Ectodermal cell (in vitro differentiated cells): Measurements from ENCODE around the gene DLST.

Source experiments
- H3K27ac ChIP-seq: 2 replicates; pipeline ENCODE4 v1.7.0; 2013; ENCODE audit warnings: mild to moderate bottlenecking, low read depth, low read length; ENCODE audit not compliant: insufficient read depth, poor library complexity, severe bottlenecking
- H3K27me3 ChIP-seq: 2 replicates; pipeline ENCODE4 v1.7.0; 2013; ENCODE audit warnings: mild to moderate bottlenecking, low read length; ENCODE audit not compliant: insufficient read depth, control insufficient read depth, poor library complexity, severe bottlenecking
- H3K36me3 ChIP-seq: one replicate; pipeline ENCODE4 v1.7.0; 2013; ENCODE audit warnings: low read length; ENCODE audit not compliant: control insufficient read depth, insufficient read depth
- H3K4me1 ChIP-seq: one replicate; pipeline ENCODE4 v1.7.0; 2013; ENCODE audit warnings: low read length; ENCODE audit not compliant: control insufficient read depth, insufficient read depth
- H3K4me3 ChIP-seq: 2 replicates; pipeline ENCODE4 v1.7.0; 2013; ENCODE audit warnings: low read depth, low read length, control low read depth; ENCODE audit not compliant: insufficient read depth
- H3K9me3 ChIP-seq: 2 replicates; pipeline ENCODE4 v1.7.0; 2013; ENCODE audit warnings: mild to moderate bottlenecking, low read length, moderate library complexity; ENCODE audit not compliant: control insufficient read depth
- WGBS, 2 experiments: methylation state at CpG; one replicate each; pipeline ENCODE4 v1.1.7; 2013; ENCODE audit warnings: missing lambda C conversion rate in 2 of 2; 5-methylcytosine and 5-hydroxymethylcytosine counted together

Gene DLST

GRCh38 chr14:74908861-74909341, 27.2 kb downstream of the DLST start:
- Histone ChIP-seq H3K36me3 (no peaks in the 10 kb centered on the region), H3K27me3 (no peaks in the 10 kb centered on the region), H3K27ac (no peak overlapping the region), H3K9me3 (no peaks in the 10 kb centered on the region), H3K4me1 (no peaks in the 10 kb centered on the region), H3K4me3 (no peak overlapping the region)
- 88 to 90% methylated on average over 9 of the region's 9 CpGs for WGBS, 2 experiments

GRCh38 chr14:74909501-74909900, 27.8 kb downstream of the DLST start:
- no peaks in the 10 kb centered on the region for H3K27me3 ChIP-seq
- no peak overlapping the region for H3K4me3 ChIP-seq
- WGBS, 2 experiments = 86 to 92% methylated on average over 14 of the region's 14 CpGs

GRCh38 chr14:74909911-74910310, 28.2 kb downstream of the DLST start:
- H3K36me3 ChIP-seq = no peaks in the 10 kb centered on the region
- no peak overlapping the region for H3K4me3 ChIP-seq
- no peaks in the 10 kb centered on the region for H3K27me3 ChIP-seq
- no peaks in the 10 kb centered on the region for H3K4me1 ChIP-seq
- H3K27ac ChIP-seq = no peak overlapping the region
- no peaks in the 10 kb centered on the region for H3K9me3 ChIP-seq
- 91 to 94% methylated on average over 10 of the region's 10 CpGs for WGBS, 2 experiments

More at GRCh38 chr14:74909501-74909900, 27.8 kb downstream of the DLST start:
- H3K9me3 ChIP-seq = no peaks in the 10 kb centered on the region
- H3K36me3 ChIP-seq = no peaks in the 10 kb centered on the region
- no peak overlapping the region for H3K27ac ChIP-seq
- H3K4me1 ChIP-seq = no peaks in the 10 kb centered on the region

GRCh38 chr14:74910556-74910955, 28.8 kb downstream of the DLST start:
- whole genome bisulfite sequencing, 2 experiments = 86 to 92% methylated on average over 10 of the region's 10 CpGs
- no peaks in the 10 kb centered on the region for H3K9me3 ChIP-seq
- H3K36me3 ChIP-seq = no peaks in the 10 kb centered on the region
- H3K4me3 ChIP-seq = no peak overlapping the region
- H3K27ac ChIP-seq = no peak overlapping the region
- no peaks in the 10 kb centered on the region for H3K27me3 ChIP-seq
- H3K4me1 ChIP-seq = no peaks in the 10 kb centered on the region

GRCh38 chr14:74911221-74911620, 29.5 kb downstream of the DLST start:
- H3K27ac ChIP-seq = no peak overlapping the region
- whole genome bisulfite sequencing, 2 experiments = 90 to 93% methylated on average over 6 of the region's 6 CpGs
- no peaks in the 10 kb centered on the region for H3K4me1 ChIP-seq
- H3K4me3 ChIP-seq = no peak overlapping the region
- H3K36me3 ChIP-seq = no peaks in the 10 kb centered on the region
- no peaks in the 10 kb centered on the region for H3K27me3 ChIP-seq
- no peaks in the 10 kb centered on the region for H3K9me3 ChIP-seq

- no peaks in the 10 kb centered on the region for H3K36me3 ChIP-seq
- 91 to 93% methylated on average over 5 of the region's 5 CpGs for WGBS, 2 experiments
Observed at GRCh38 chr14:74911704-74912103, 30.0 kb downstream of the DLST start.

GRCh38 chr14:74912111-74912510, 30.4 kb downstream of the DLST start:
- Histone ChIP-seq H3K36me3 (no peaks in the 10 kb centered on the region), H3K4me3 (no peak overlapping the region), H3K9me3 (no peaks in the 10 kb centered on the region), H3K27ac (no peak overlapping the region), H3K27me3 (no peaks in the 10 kb centered on the region), H3K4me1 (no peaks in the 10 kb centered on the region)
- WGBS, 2 experiments = 92 to 94% methylated on average over 6 of the region's 6 CpGs

More at GRCh38 chr14:74911704-74912103, 30.0 kb downstream of the DLST start:
- Histone ChIP-seq H3K4me3 (no peak overlapping the region), H3K9me3 (no peaks in the 10 kb centered on the region), H3K4me1 (no peaks in the 10 kb centered on the region), H3K27ac (no peak overlapping the region), H3K27me3 (no peaks in the 10 kb centered on the region)

- no peak overlapping the region for H3K4me3 ChIP-seq
- H3K27ac ChIP-seq = no peak overlapping the region
- 94% methylated on average over 10 of the region's 10 CpGs for WGBS, 2 experiments
- H3K27me3 ChIP-seq = no peaks in the 10 kb centered on the region
- H3K36me3 ChIP-seq = no peaks in the 10 kb centered on the region
- H3K4me1 ChIP-seq = no peaks in the 10 kb centered on the region
- no peaks in the 10 kb centered on the region for H3K9me3 ChIP-seq
Observed at GRCh38 chr14:74912801-74913200, 31.1 kb downstream of the DLST start.

- Histone ChIP-seq H3K4me1 (no peaks in the 10 kb centered on the region), H3K36me3 (no peaks in the 10 kb centered on the region), H3K27me3 (no peaks in the 10 kb centered on the region), H3K27ac (no peak overlapping the region), H3K9me3 (no peaks in the 10 kb centered on the region), H3K4me3 (no peak overlapping the region)
- 74 to 77% methylated on average over 5 of the region's 5 CpGs for WGBS, 2 experiments
Observed at GRCh38 chr14:74913393-74913910, 31.7 kb downstream of the DLST start.

GRCh38 chr14:74913986-74914573, 32.4 kb downstream of the DLST start:
- Histone ChIP-seq H3K27me3 (no peaks in the 10 kb centered on the region), H3K4me3 (no peak overlapping the region), H3K9me3 (no peaks in the 10 kb centered on the region), H3K36me3 (no peaks in the 10 kb centered on the region), H3K4me1 (no peaks in the 10 kb centered on the region), H3K27ac (no peak overlapping the region)
- WGBS, 2 experiments = 72 to 74% methylated on average over 6 of the region's 6 CpGs
